GM12878 (cell line): ENCODE data around the gene TMPRSS2. TPM values are rescaled to one million over a fixed set of nuclear protein-coding genes. Genes with fewer than 3 reads are reported as not detected.

Source experiments
- ATAC-seq: fragments of 200-7000 bp; cut with Tn5 transposase; 3 replicates; pipeline ENCODE4 v1.9.1; 2020; ENCODE audit warnings: mild to moderate bottlenecking, moderate library complexity
- BruUV-seq: library from RNA; stranded (reverse); fragments of 400-500 nt; replicated peaks from 2 replicates; lab custom pipeline; 2021; lab: Mats Ljungman, UMichigan
- CTCF ChIA-PET: fragments of 300-600 bp; sonication (Branson Sonifier 250); formaldehyde crosslinking; extraction: SDS; loops from one replicate; lab custom pipeline; 2021; ENCODE audit warnings: inconsistent platforms; lab: Yijun Ruan, JAX
- POLR2A ChIA-PET: fragments of 350-600 bp; formaldehyde crosslinking; extraction: SDS; loops from one replicate; lab custom pipeline; 2021; ENCODE audit warnings: inconsistent platforms; lab: Charles Lee
- RAD21 ChIA-PET: fragments of 300-600 bp; sonication (Branson Sonifier 250); formaldehyde crosslinking; loops from one replicate; lab custom pipeline; 2023; ENCODE audit warnings: antibody characterized with exemption; ENCODE audit not compliant: unreplicated experiment; lab: Charles Lee
- SMC1A ChIA-PET: fragments of 300-600 bp; sonication (Branson Sonifier 250); formaldehyde crosslinking; loops from one replicate; lab custom pipeline; 2023; ENCODE audit not compliant: unreplicated experiment, uncharacterized antibody; lab: Charles Lee
- DNase-seq: peaks from one replicate; pipeline ENCODE4 v3.0.0-alpha.2; 2011; ENCODE audit warnings: low read depth, low spot score
- FAIRE-seq: peaks from 3 replicates; lab custom pipeline; 2011; peaks lifted over from hg19 to GRCh38; lab: Jason Lieb, UNC
- H2AFZ ChIP-seq: 2 replicates; pipeline ENCODE4 v1.6.0; 2011; ENCODE audit warnings: low read depth, low read length, control low read depth; ENCODE audit not compliant: control insufficient read depth
- H3K27ac ChIP-seq: 2 replicates; pipeline ENCODE4 v1.5.1; 2011; ENCODE audit warnings: control low read depth; ENCODE audit not compliant: control insufficient read depth, insufficient read depth
- H3K27me3 ChIP-seq, 2 experiments: replicated peaks in 1 of 2; 2 replicates each; pipeline versions ENCODE4 v1.6.0 to v1.6.1; 2011; ENCODE audit warnings: low read length in 1 of 2; ENCODE audit not compliant: control insufficient read depth in 2 of 2, insufficient read depth in 2 of 2
- H3K36me3 ChIP-seq, 2 experiments: 2 replicates each; pipeline ENCODE4 v1.5.1; 2011; ENCODE audit warnings: low read length in 1 of 2; ENCODE audit not compliant: control insufficient read depth in 2 of 2, insufficient read depth in 2 of 2
- H3K4me1 ChIP-seq: 2 replicates; pipeline ENCODE4 v1.6.1; 2011; ENCODE audit warnings: mild to moderate bottlenecking, low read length, moderate library complexity, mixed read lengths; ENCODE audit not compliant: control insufficient read depth, insufficient read depth
- H3K4me2 ChIP-seq: 2 replicates; pipeline ENCODE4 v1.6.0; 2011; ENCODE audit warnings: control low read depth; ENCODE audit not compliant: control insufficient read depth, insufficient read depth
- H3K4me3 ChIP-seq: fragments of 200-600 bp; sonication (generic); 2 replicates; pipeline ENCODE4 v1.5.1; 2016
- H3K79me2 ChIP-seq: 2 replicates; pipeline ENCODE4 v1.6.0; 2011; ENCODE audit warnings: low read length; ENCODE audit not compliant: control insufficient read depth, insufficient read depth
- H3K9ac ChIP-seq: 2 replicates; pipeline ENCODE4 v1.8.0; 2011; ENCODE audit warnings: low read length, control low read depth, mixed read lengths; ENCODE audit not compliant: control insufficient read depth, insufficient read depth
- H3K9me3 ChIP-seq: replicated peaks from 3 replicates; pipeline ENCODE4 v1.5.1; 2011; ENCODE audit warnings: mild to moderate bottlenecking, low read length; ENCODE audit not compliant: control insufficient read depth, insufficient read depth
- H4K20me1 ChIP-seq: 2 replicates; pipeline ENCODE4 v1.6.0; 2011; ENCODE audit not compliant: control insufficient read depth, insufficient read depth
- ATF7 ChIP-seq: fragments of 450-650 bp; IDR thresholded peaks from 2 replicates; pipeline ENCODE4 v1.6.1; 2016; ENCODE audit warnings: low read depth, mild to moderate bottlenecking
- CBFB ChIP-seq: IDR thresholded peaks from 2 replicates; pipeline ENCODE4 v1.6.1; 2016; ENCODE audit warnings: antibody characterized with exemption, low read depth
- GATAD2B ChIP-seq: fragments of 450-650 bp; conservative IDR thresholded peaks from 2 replicates; pipeline ENCODE4 v1.6.1; 2017; ENCODE audit warnings: low read depth, mild to moderate bottlenecking, moderate library complexity
- HDAC6 ChIP-seq: fragments of 200-600 bp; sonication (generic); IDR thresholded peaks from one replicate; pipeline ENCODE4 v1.8.0; 2017; ENCODE audit warnings: antibody characterized with exemption; ENCODE audit not compliant: unreplicated experiment
- IKZF2 ChIP-seq, 2 experiments: fragments of 450-650 bp; IDR thresholded peaks; 2 replicates each; pipeline ENCODE4 v1.6.1; 2017; ENCODE audit warnings: mild to moderate bottlenecking in 2 of 2, moderate library complexity in 2 of 2
- KLF5 ChIP-seq: fragments of 450-650 bp; IDR thresholded peaks from 2 replicates; pipeline ENCODE4 v1.6.1; 2014; ENCODE audit warnings: mild to moderate bottlenecking; ENCODE audit not compliant: partially characterized antibody
- SMAD1 ChIP-seq: fragments of 450-650 bp; IDR thresholded peaks from 2 replicates; pipeline ENCODE4 v1.6.1; 2018; ENCODE audit warnings: mild to moderate bottlenecking, low read depth; ENCODE audit not compliant: partially characterized antibody
- WGBS: methylation state at CpG from one replicate; pipeline ENCODE4 v1.1.6; 2016; ENCODE audit warnings: low lambda C conversion rate; ENCODE audit not compliant: insufficient replicate concordance, insufficient coverage; ENCODE audit errors: missing lambda C conversion rate; 5-methylcytosine and 5-hydroxymethylcytosine counted together
- in situ Hi-C: fragments of 300-500 bp; cut with MboI; formaldehyde crosslinking; loops from 9 replicates; pipeline ENCODE4 v1.14.3; 2018; ENCODE audit warnings: mixed read lengths
- intact Hi-C: fragments of 100-400 bp; cut with micrococcal nuclease; formaldehyde crosslinking; loops from one replicate; pipeline ENCODE4 v1.14.2; 2022; ENCODE audit not compliant: unreplicated experiment
- polyA plus RNA-seq, 11 experiments: library from polyadenylated mRNA; depleted of rRNA in 4 of 11; unstranded in 6 of 11; stranded (reverse) in 5 of 11; fragments of >200 nt; fragmentation: Nextera tagmentation in 4 of 11; fragmentation: Illumina TruSeq in 1 of 11; extraction: Ambion mirVana in 4 of 11; extraction: Trizol in 1 of 11; gene quantifications; 1 replicate in 1 of 11; 2 replicates in 10 of 11; pipeline versions ENCODE4 v1.2.1 to v1.2.3, GENCODE V29; 2011 to 2016; ENCODE audit warnings: inconsistent platforms in 2 of 11, missing spikeins in 2 of 11, low read depth in 1 of 11
- total RNA-seq, 4 experiments: library from RNA; depleted of rRNA in 3 of 4; stranded (reverse); fragments of >200 nt in 3 of 4; fragmentation: Illumina TruSeq in 1 of 4; extraction: Trizol in 1 of 4; gene quantifications; 2 replicates each; pipeline versions ENCODE4 v1.2.1 to v1.2.3, GENCODE V29; 2013 to 2021
- TF ChIP-seq, protein P1 (sequence below): IDR thresholded peaks from 2 replicates; pipeline ENCODE4 v1.6.1; 2011; ENCODE audit warnings: mild to moderate bottlenecking, low read depth, low read length, moderate library complexity; ENCODE audit not compliant: insufficient replicate concordance
- TF ChIP-seq, protein P2 (sequence below): fragments of 450-650 bp; IDR thresholded peaks from 2 replicates; pipeline ENCODE4 v1.6.1; 2017; ENCODE audit warnings: antibody characterized with exemption, mild to moderate bottlenecking, moderate library complexity
- TF ChIP-seq, protein P3 (sequence below): fragments of 450-650 bp; IDR thresholded peaks from 2 replicates; pipeline ENCODE4 v1.6.1; 2017; ENCODE audit warnings: mild to moderate bottlenecking
- TF ChIP-seq, protein P4 (sequence below): IDR thresholded peaks from 2 replicates; pipeline ENCODE4 v1.6.1; 2012; ENCODE audit warnings: low read length, inconsistent platforms
- TF ChIP-seq, protein P5 (sequence below): IDR thresholded peaks from 2 replicates; pipeline ENCODE4 v1.6.1; 2012; ENCODE audit warnings: mild to moderate bottlenecking, low read depth, low read length

TMPRSS2 gene
- total and polyA plus RNA-seq, 10 of the 15 experiments (the other 5 are each of a cell fraction or from before 2014, with no cell fraction given), result 0.19 to 0.26 TPM; not detected in 8

DNA sequence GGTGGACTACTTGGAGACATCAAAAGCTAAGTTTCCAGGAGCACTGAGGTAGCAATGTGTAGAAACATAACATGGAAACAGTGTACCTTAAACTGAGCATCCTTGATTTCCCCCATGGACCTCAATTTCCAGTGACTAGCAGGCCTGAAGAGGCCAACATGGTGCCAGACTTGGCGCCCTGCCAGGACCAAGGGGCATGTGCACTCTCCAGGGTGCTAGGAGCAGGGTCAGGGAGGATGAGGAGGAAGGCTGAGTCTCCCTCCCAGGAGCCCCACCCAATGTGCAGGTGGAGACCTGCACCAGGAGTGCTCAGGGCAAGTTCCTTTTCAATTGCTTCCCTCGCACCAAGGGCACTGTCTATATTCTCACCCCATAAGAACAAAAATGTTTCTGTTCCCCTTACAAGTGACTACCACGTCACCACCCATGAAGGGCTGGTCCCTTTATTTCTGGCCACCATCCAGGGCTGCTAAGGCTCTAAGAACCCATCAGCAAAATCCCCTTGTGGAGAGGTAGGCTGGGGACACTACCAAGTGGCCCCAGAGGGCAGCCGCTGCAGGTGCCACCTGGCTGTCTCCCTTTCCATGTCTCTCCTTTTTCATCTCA, 42.7 kb downstream of the TMPRSS2 start:
- Histone ChIP-seq H3K36me3 (no peaks in the 10 kb centered on the region), H3K9ac (no peak overlapping the region), H3K27me3 (no peaks in the 10 kb centered on the region; a peak in 1 of 4 replicates), H2AFZ (no peak overlapping the region), H3K4me2 (no peak overlapping the region), H3K27ac (no peak overlapping the region), H3K4me3 (no peak overlapping the region), H3K79me2 (no peaks in the 10 kb centered on the region), H3K4me1 (no peaks in the 10 kb centered on the region), H4K20me1 (no peaks in the 10 kb centered on the region), H3K9me3 (no peaks in the 10 kb centered on the region; the same call in 2 of the 3 replicates)
- intact Hi-C loops, result no loop called here
- ChIA-PET SMC1A (interaction anchor here (1.0 kb wide), 1 partner anchor 182 kb away, joined by 3 read pairs; no protein-coding TSS in a partner anchor), CTCF (no interaction called here), POLR2A (no interaction called here), RAD21 (interaction anchor here (1.1 kb wide), 1 partner anchor 182 kb away, joined by 4 read pairs; no protein-coding TSS in a partner anchor)
- DNase-seq (no peak), ATAC-seq (peak; percentile 55), FAIRE-seq (no peak)
- in situ Hi-C loops, result no loop called here
- no TSS peak for BruUV-seq
- 20% methylated on average over 4 of the region's 4 CpGs for WGBS
- no peak for TF ChIP-seq GATAD2B
- TF ChIP-seq, protein P1, sequence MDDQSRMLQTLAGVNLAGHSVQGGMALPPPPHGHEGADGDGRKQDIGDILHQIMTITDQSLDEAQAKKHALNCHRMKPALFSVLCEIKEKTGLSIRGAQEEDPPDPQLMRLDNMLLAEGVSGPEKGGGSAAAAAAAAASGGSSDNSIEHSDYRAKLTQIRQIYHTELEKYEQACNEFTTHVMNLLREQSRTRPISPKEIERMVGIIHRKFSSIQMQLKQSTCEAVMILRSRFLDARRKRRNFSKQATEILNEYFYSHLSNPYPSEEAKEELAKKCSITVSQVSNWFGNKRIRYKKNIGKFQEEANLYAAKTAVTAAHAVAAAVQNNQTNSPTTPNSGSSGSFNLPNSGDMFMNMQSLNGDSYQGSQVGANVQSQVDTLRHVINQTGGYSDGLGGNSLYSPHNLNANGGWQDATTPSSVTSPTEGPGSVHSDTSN, result no peak
- no peak for TF ChIP-seq HDAC6
- TF ChIP-seq IKZF2 (IDR thresholded peaks at IDR 0.05), result peak in 1 of 2 experiments; percentile 11; a peak in 2 of 4 replicates
- TF ChIP-seq, protein P2, sequence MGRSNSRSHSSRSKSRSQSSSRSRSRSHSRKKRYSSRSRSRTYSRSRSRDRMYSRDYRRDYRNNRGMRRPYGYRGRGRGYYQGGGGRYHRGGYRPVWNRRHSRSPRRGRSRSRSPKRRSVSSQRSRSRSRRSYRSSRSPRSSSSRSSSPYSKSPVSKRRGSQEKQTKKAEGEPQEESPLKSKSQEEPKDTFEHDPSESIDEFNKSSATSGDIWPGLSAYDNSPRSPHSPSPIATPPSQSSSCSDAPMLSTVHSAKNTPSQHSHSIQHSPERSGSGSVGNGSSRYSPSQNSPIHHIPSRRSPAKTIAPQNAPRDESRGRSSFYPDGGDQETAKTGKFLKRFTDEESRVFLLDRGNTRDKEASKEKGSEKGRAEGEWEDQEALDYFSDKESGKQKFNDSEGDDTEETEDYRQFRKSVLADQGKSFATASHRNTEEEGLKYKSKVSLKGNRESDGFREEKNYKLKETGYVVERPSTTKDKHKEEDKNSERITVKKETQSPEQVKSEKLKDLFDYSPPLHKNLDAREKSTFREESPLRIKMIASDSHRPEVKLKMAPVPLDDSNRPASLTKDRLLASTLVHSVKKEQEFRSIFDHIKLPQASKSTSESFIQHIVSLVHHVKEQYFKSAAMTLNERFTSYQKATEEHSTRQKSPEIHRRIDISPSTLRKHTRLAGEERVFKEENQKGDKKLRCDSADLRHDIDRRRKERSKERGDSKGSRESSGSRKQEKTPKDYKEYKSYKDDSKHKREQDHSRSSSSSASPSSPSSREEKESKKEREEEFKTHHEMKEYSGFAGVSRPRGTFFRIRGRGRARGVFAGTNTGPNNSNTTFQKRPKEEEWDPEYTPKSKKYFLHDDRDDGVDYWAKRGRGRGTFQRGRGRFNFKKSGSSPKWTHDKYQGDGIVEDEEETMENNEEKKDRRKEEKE, result no peak
- TF ChIP-seq, protein P3, sequence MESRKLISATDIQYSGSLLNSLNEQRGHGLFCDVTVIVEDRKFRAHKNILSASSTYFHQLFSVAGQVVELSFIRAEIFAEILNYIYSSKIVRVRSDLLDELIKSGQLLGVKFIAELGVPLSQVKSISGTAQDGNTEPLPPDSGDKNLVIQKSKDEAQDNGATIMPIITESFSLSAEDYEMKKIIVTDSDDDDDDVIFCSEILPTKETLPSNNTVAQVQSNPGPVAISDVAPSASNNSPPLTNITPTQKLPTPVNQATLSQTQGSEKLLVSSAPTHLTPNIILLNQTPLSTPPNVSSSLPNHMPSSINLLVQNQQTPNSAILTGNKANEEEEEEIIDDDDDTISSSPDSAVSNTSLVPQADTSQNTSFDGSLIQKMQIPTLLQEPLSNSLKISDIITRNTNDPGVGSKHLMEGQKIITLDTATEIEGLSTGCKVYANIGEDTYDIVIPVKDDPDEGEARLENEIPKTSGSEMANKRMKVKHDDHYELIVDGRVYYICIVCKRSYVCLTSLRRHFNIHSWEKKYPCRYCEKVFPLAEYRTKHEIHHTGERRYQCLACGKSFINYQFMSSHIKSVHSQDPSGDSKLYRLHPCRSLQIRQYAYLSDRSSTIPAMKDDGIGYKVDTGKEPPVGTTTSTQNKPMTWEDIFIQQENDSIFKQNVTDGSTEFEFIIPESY, result no peak
- peak; percentile 53 for TF ChIP-seq SMAD1
- TF ChIP-seq CBFB, result no peak
- TF ChIP-seq, protein P4, sequence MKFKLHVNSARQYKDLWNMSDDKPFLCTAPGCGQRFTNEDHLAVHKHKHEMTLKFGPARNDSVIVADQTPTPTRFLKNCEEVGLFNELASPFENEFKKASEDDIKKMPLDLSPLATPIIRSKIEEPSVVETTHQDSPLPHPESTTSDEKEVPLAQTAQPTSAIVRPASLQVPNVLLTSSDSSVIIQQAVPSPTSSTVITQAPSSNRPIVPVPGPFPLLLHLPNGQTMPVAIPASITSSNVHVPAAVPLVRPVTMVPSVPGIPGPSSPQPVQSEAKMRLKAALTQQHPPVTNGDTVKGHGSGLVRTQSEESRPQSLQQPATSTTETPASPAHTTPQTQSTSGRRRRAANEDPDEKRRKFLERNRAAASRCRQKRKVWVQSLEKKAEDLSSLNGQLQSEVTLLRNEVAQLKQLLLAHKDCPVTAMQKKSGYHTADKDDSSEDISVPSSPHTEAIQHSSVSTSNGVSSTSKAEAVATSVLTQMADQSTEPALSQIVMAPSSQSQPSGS, result no peak
- peak; percentile 35; the same call in 1 of the 2 replicates for TF ChIP-seq ATF7
- TF ChIP-seq KLF5, result no peak
- TF ChIP-seq, protein P5, sequence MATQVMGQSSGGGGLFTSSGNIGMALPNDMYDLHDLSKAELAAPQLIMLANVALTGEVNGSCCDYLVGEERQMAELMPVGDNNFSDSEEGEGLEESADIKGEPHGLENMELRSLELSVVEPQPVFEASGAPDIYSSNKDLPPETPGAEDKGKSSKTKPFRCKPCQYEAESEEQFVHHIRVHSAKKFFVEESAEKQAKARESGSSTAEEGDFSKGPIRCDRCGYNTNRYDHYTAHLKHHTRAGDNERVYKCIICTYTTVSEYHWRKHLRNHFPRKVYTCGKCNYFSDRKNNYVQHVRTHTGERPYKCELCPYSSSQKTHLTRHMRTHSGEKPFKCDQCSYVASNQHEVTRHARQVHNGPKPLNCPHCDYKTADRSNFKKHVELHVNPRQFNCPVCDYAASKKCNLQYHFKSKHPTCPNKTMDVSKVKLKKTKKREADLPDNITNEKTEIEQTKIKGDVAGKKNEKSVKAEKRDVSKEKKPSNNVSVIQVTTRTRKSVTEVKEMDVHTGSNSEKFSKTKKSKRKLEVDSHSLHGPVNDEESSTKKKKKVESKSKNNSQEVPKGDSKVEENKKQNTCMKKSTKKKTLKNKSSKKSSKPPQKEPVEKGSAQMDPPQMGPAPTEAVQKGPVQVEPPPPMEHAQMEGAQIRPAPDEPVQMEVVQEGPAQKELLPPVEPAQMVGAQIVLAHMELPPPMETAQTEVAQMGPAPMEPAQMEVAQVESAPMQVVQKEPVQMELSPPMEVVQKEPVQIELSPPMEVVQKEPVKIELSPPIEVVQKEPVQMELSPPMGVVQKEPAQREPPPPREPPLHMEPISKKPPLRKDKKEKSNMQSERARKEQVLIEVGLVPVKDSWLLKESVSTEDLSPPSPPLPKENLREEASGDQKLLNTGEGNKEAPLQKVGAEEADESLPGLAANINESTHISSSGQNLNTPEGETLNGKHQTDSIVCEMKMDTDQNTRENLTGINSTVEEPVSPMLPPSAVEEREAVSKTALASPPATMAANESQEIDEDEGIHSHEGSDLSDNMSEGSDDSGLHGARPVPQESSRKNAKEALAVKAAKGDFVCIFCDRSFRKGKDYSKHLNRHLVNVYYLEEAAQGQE, result peak; percentile 14; the same call in 1 of the 2 replicates
